ENCODE results near the gene CSTB. TPM values are rescaled to one million over a fixed set of nuclear protein-coding genes. Genes with fewer than 3 reads are reported as not detected.

Gene CSTB
- total RNA-seq, 1 donor from 2014 or later: 68.2 TPM

GRCh38 chr21:43790010-43790524, 14.0 kb upstream of the CSTB start:
- no peak for DNase-seq (ENCODE audit: low spot score)

GRCh38 chr21:43789276-43790009, 13.3 kb upstream of the CSTB start, which contains the start of gene RRP1:
Gene RRP1 (plus strand): TSS chr21:43789577. CDS start chr21:43789630, 53 bp downstream.
- peak; percentile 93 for DNase-seq (ENCODE audit: low spot score)

- no peak for DNase-seq (ENCODE audit: low spot score)
These were observed 10.8 kb upstream of the CSTB start for GRCh38 chr21:43786807-43787440.

- no peak for DNase-seq (ENCODE audit: low spot score)
These were observed 10.2 kb upstream of the CSTB start for GRCh38 chr21:43786300-43786806.

DNA sequence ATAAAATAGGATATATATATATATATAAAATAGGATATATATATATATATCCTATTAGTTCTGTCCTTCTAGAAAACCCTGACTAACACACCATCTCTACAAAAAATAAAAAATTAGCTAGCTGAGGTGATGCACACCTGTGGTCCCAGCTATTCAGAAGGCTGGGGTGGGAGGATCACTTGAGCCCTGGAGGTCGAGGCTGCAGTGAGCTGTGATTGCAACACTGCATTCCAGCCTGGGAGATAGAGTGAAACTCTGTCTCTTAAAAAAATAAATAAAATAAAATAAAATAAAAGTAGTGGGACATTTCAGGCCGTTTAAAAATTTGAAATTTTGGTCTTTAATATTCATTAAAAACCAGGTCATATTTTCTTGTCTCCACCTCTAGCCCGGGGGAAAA, 9.0 kb upstream of the CSTB start:
- DNase-seq (ENCODE audit: low spot score): no peak

DNA sequence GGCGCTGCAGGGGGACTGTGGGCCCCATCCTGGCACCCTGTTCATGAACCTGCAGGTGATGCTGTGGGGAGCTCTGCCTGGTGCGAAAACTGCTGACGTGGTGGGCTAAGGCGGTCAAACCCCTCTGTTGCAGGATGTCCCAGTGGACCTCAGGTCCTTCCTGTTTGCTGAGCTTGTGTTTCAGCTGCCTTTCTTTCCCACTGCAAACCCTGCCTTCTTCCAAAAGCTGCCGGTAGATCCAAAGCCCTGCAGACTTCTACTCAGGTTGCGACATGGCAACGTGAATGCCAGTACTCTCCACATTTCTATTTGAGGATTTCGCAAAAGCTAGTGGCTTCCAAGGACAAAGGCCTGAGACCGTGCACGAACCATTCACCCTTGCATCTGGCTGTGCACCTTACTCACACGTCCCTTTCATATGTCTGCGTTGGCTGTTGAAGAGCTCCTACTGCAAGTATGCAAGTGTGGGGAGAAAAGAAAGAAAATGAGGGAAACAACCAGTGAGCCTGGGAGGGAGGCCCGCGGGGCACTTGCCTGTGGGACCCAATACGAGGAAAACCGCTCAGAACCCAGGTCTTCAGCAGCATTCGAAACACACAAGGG, 7.1 kb upstream of the CSTB start:
- no peak for DNase-seq (ENCODE audit: low spot score)

- no peak for DNase-seq (ENCODE audit: low spot score)
These were observed 6.5 kb upstream of the CSTB start for GRCh38 chr21:43782431-43783097.

- DNase-seq (ENCODE audit: low spot score): no peak
These were observed 5.7 kb upstream of the CSTB start for GRCh38 chr21:43781846-43782245.

GRCh38 chr21:43779660-43780059, 3.6 kb upstream of the CSTB start:
- DNase-seq (ENCODE audit: low spot score): no peak

DNA sequence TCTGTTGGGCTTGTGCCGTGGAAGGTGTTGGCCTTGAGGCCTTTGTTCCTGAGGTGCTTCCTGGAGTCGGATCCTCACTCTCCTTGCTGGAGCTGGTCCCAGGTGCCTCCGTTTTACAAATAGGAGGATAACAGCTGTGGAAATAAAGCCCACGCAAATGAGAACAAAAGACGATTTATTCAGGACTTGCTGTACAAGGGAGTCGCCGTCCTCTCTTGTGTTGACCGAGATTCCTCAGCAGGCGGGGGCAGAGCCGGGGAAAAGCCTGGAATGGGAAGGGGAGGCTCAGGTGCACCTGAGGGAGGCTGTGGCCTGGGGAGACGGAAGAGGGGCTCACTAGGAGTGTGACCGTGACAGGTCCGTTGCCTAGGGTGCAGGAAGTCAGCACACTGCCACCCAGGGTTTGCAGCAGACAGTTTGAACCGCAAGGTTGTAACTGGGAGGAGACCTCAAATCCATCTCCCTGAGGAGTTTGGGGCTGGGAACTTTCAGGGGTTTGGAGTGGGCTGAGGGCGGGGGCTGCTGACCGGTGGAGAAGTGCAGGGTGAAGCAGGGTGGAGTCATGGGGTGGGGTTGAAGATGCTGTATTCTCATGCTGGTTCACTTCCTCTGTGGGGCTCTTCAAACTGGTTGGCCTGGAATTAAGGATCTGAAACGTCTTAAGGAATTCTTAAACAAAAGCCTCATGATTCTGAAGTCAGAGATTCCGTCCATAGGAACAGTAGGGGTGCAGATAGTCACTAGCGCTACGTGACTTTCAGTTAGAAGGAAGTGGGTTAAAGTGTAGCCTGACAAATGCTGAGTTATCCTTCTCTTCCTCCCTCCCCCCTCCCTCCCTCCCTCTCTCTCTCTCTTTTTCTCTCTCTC, 2.6 kb upstream of the CSTB start:
- DNase-seq (ENCODE audit: low spot score): no peak

DNA sequence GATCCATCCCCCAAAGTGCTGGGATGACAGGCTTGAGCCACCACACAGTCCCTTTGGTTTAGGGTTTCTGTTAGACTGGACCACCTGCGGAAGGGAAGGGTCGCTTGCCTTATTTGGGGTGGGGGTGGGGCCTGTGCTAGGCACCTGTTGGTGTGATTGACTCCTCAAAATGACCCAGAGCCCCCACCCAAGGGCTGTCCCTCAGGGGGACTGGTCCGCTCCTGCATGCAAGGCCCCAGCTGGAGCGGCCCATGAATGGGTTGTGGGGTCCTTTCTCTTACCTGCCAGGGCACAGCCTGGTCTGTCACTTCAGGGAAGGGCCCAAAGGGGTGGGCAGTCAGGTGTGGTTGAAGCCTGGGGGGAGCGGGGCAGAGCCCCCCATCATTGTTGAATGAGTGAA, 1.8 kb upstream of the CSTB start:
- DNase-seq (ENCODE audit: low spot score): no peak

- DNase-seq (ENCODE audit: low spot score): no peak
These were observed 918 bp downstream of the CSTB start for GRCh38 chr21:43775190-43775589.

DNA sequence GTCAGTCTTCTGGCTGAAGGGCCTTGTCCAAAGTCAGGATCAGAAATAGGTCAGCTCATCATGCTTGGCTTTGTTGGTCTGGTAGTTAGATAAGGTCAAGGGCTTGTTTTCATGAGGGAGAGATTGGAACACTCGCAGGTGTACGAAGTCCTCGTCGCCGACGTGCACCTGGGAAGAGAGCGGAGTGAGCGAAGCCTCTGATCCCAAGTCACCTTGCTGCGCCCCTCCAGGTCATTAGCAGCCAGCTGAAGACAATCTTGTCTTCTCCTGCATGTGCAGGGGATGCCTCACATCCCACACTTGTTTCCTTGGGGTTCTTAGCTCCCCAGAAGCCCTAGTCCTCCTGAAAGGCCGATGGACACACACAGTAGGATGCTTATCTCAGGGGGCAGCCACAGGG, 1.9 kb downstream of the CSTB start:
- DNase-seq (ENCODE audit: low spot score): no peak

DNA sequence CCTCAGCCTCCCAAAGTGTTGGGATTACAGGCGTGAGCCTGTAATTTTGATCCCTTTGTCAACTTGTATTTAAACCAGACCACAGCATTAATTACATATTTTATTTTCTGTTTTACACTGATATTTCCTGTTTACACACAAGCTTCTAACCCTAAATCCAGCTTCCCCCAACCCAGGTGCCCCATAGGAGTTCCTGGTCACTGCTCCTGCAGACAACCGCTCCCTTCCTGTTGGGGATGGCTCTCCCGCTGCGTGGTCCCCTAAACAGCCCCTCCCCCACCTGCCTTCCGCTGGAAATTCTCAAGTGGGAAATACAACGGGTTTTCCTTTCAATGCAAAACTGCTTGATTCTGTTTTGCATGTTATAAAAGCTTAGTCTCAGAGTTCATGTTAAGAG, 3.7 kb downstream of the CSTB start:
- no peak for DNase-seq (ENCODE audit: low spot score)

DNA sequence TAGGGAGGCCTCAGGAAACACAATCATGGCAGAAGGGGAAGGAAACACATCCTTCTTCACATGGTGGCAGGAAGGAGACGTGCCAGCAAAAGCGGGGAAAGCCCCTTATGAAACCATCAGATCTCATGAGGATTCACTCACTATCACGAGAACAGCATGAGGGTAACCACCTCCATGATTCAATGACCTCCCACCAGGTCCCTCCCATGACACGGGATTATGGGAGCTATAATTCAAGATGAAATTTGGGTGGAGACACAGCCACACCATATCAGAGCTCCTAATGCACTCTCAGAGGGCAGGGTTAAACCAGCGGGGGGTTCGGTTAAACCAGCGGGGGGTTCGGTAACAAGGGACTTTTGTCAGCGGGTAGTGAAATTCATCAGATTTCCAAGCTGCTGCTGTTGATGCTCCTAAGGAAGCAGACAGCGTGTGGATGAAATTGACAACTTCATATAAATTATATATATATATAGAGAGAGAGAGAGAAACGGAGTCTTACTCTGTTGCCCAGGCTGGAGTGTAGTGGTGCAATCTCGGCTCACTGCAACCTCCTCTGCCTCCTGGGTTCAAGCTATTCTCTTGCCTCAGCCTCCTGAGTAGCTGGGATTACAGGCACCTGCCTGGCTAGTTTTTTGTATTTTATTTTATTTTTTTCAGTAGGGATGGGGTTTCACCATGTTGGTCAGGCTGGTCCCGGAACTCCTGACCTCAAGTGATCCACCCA, 4.2 kb downstream of the CSTB start:
- no peak for DNase-seq (ENCODE audit: low spot score)

DNA sequence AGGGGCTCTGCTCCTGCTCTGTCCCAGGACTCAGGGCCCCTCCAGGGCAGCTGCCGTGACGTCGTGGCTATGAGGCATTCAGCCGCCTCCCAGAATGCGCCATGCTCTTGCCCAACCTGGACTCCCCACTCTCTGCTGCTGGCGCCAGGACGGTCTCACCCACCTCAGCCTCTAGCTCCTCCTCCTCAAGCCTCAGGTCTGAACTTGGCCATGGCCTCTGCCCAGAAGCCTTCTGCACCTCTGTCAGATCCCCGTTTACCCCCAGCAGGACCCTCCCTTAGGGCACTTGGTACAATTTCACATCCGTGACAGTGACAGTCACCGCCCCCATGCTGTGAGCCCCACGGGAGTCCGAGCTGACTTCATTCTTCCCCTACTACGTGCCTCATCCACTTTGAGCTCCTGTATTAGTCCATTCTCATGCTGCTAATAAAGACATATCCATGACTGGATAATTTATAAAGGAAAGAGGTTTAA, 4.9 kb downstream of the CSTB start:
- no peak for DNase-seq (ENCODE audit: low spot score)

- DNase-seq (ENCODE audit: low spot score): no peak
These were observed 5.9 kb downstream of the CSTB start for GRCh38 chr21:43770066-43770655.

GRCh38 chr21:43769325-43769958, 6.7 kb downstream of the CSTB start:
- DNase-seq (ENCODE audit: low spot score): no peak

DNA sequence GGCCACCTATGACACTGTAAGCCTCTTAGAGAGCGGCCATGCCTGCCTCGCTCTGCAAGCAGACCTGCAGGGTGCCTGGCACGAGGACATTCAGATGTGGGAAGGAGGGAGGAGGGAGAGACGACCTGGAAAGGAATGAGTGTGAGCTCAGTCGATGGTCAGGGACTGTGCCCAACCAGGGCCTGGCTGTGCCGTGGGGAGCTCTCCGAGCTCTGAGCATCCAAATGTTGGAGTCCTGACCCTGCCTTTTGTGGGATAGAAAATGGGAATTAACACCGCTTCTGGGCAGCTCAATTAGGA, 7.3 kb downstream of the CSTB start:
- DNase-seq (ENCODE audit: low spot score): no peak
